ACHN (cell line): Measurements from ENCODE around the gene AHCYL2.
"Not testable (repeated sequence)": the region's sequence is repeated elsewhere in the genome, so short reads cannot be mapped to it uniquely, and the experiment has no call there.

Experiments
- DNase-seq: peaks from one replicate; pipeline ENCODE4 v3.0.0-alpha.2; 2015
- in situ Hi-C: cut with HindIII; loops from 2 replicates; pipeline ENCODE4 v1.10.0; 2017; ENCODE audit warnings: low sequenced_read_pairs, low pct_ligation_motif_present, low pct_unique_long_range_greater_than_20kb

AHCYL2 gene

DNA sequence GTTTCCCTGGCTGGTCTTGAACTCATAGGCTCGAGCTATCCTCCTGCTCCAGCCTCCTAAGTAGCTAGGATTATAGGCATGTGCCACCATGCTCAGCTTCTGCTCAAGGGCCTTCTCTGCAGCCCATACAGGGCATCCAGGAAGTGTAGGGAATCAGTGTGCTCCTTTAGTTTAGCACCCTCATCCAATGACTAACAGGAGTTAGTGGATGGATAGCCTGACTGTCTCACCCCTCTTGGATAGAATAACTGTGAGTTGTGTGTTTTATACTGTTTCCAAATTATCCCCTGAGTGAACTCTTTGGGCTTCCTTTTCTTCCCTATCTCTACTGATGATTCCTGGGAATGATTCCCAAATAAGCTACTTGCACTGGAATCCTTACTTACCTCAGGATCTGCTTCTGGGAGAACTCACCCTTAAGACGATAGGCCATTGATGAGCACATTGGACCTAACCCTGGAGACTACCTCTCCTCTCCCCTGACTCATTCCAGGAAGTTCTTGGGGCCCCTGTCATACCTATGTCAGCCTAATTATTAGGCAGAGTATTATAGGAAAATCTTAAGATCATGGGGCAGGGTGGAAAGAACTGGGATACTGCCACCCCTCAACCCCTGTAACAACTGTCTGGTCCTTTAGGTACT is 227.9 kb downstream of the AHCYL2 start:
- in situ Hi-C loops, result no loop called here
- DNase-seq, result no peak

DNA sequence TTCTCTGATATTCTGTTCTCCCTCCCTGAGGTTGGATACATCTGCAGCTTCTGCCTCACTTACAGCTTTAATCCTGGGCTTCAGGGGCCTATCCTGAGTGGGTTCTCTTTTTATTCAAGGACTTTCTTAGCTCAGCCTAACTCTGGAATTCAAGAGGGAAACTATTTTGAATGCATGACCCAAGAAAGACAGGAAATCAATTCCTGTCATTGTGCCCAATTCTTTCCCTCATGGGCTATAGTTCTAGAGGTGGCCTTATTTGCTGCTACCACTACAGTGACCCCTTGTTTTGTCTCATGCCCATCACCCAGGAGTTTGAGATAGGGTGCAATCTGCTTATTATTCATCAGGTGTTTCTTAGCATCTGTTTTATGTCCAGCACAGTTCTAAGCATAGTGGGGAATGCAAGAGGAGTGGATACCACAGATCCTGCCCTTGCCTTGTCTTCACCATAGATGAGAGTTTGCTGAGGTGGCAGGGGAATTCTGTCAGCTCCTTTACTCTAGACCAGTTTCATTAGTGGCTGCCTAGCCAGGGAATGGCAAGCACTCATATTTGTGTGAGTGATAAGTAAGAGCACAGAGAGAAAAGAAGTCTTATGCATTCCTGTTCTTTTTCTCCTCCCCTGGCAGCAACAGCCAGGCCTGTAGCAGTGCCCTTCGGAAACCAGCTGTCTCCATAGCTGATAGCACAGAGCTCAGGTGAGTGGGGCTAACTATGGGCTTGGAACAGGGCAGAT is 228.8 kb downstream of the AHCYL2 start:
- no peak for DNase-seq
- in situ Hi-C loops, result no loop called here

DNA sequence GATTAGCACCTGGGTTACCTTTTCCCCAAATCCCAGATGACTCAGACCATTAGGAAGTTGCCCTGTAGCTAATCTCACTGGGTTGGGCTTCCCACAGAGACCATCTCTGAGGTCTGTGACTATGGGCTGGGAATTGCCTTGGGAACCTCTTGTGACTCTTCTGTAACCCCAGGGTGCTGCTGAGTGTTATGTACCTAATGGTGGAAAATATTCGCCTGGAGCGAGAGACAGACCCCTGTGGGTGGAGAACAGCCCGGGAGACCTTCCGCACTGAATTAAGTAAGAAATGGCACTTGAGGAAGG is 229.4 kb downstream of the AHCYL2 start:
- DNase-seq, result no peak
- in situ Hi-C loops, result no loop called here

DNA sequence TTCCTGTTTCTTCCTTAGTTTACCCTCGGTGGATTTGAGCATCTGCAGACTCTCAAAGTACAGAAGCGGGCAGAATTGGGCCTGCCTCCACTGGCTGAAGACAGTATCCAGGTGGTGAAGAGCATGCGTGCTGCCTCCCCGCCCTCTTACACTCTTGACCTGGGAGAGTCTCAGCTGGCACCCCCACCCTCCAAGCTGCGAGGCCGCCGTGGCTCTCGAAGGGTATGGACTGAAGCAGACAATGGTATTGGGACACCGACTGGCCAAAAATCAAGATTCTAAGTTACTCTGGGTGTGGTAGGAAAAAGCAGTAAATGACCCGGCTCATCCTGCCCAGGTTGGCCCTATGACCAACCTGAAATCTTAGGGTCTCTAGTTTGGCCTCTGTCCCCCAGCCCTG is 231.6 kb downstream of the AHCYL2 start:
- in situ Hi-C loops, result no loop called here
- no peak for DNase-seq

DNA sequence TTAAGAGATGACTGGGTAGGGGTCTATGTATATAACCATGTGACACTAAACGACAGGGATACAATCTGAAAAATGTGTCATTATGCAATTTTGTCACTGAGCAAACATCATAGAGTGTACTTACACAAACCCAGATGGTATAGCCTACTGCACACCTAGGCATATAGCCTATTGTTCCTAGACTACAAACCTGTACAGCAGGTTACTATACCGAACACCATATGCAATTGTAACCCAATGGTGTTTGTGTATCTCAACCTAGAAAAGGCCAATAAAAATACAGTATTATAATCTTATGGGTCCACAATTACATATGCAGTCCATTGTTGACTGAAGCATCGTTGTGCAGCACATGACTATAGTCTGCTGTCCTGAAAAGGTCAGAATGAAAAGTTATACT is 232.3 kb downstream of the AHCYL2 start:
- in situ Hi-C loops, result no loop called here

DNA sequence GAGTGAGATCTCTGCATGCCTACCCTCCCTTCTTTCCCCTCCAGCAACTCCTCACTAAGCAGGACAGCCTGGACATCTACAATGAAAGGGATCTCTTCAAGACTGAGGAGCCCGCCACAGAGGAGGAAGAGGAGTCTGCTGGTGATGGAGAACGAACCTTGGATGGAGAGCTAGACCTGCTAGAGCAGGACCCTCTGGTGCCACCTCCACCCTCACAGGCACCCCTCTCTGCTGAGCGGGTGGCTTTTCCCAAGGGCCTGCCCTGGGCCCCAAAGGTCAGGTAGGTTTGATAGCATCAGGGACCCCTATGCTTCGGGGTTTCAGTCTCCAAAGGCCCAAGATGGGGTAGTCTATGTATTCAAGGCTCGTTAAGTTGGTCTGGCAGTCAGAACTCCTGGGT is 233.3 kb downstream of the AHCYL2 start:
- no peak for DNase-seq
- in situ Hi-C loops, result no loop called here

More for the DNA sequence above, 232.3 kb downstream of the AHCYL2 start:
- no peak for DNase-seq

DNA sequence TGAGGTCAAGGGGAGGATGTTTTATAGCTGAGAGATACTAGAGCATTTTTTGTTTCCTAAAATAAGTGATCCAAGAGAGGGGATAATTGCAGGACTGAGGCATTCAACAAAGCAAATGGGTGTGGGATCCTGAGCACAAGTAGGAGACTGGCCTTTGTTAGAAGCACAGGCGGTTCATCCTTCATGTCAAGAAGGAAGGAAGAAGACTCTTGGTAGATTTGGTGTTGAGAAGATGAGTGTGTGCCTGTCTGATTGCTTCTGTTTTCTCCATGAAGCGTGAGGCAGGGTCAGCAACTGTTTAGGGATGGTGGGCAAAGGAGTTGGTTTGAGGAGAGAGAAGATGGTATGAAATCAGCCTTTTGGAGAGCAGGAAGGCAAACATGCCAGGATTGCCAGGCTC is 237.0 kb downstream of the AHCYL2 start:
- DNase-seq, result no peak
- in situ Hi-C loops, result no loop called here

DNA sequence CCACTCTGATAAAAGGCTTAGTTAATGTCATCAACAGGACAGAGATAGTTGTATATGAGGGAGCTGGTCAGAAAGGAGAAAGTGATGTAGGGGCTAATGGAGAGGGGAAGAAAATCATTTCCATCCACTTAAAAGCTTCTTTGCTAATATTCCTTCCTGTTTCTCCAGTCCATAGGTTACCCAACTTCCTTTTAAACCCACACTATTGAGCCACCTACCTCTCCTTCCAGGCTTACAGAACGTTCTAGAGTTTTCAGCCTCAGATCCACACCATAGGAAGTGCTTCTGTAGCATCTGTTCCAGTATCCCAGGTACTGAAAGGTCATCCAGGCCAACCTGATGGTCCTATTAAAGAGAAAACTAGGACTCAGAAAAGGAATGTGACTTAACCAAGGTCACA is 237.6 kb downstream of the AHCYL2 start:
- DNase-seq, result no peak
- in situ Hi-C loops, result no loop called here

DNA sequence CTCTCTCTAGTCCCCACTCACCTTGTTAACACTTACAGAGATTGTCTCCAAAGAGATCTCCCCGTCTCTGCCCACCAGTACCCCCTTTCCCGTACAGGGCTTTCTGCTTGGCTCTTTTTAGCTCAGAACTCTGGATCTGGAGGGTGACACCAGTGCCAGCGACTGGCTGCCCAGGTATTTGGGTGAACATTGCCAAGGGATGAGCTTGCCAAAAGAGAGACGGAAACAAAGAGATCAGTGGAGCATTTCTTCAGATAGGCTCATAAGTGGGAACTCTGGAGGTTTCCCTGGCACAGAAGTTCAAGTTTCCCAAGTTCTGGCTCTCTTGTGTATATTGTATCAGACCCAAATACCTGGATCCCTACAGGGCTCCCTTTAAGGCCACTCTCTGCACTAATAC is 239.4 kb downstream of the AHCYL2 start:
- in situ Hi-C loops, result no loop called here
- DNase-seq, result no peak

DNA sequence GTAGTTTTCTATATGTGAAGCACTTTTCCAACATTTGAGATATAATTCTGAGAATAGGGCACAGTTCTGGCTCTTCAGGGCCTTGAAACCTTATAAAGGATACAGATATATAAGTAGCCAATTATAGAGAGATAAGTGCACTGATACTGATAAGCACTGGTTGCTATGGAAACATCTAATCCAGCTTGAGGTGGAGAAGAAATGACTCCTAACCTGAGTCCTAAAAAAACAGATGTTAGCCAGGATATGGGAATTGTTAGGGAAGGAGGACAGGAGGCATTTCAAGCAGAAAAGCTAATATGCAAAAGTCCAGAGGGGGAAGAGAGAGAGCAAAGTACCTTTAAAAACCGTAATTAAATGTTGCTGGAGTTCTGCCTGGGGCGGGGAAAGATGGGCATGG is 240.2 kb downstream of the AHCYL2 start:
- in situ Hi-C loops, result no loop called here
- DNase-seq, result no peak

DNA sequence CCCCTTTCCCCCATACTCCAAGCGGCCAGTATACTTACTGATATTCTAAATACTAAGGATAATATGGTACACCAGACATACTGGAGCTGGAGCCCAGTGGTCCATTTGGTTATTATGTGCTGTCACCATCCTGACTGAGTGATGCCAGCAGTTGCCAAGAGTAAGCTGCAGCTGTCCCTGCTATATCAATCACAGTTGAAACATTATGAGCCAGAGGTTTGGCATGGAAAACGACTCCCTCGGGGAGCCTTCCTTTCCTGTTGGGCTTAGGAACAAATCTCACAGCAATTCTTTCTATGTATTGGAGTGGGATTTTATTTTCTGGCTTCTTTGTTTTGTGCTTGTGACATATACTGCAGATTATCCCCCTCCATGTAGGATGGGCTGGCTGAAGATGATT is 242.0 kb downstream of the AHCYL2 start:
- in situ Hi-C loops, result no loop called here
- DNase-seq, result no peak

DNA sequence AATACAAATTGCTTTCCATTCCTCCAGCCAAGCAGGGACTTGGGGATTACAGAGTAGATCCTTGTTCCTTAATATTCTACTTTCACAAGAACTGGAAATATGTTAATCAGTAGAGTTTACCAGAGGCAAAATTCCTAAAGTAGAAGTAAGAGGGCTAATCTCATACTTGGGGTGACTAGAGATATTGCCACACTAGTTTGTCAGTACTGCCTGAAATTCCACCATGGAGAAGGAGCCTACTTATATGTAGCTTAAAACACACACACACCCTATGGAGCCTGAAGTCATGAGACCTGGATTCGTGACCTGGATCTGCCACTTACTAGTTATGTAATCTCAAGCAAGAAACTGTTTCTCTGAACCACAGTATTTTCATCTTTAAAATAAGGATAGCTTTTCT is 243.3 kb downstream of the AHCYL2 start:
- in situ Hi-C loops, result no loop called here
- no peak for DNase-seq

DNA sequence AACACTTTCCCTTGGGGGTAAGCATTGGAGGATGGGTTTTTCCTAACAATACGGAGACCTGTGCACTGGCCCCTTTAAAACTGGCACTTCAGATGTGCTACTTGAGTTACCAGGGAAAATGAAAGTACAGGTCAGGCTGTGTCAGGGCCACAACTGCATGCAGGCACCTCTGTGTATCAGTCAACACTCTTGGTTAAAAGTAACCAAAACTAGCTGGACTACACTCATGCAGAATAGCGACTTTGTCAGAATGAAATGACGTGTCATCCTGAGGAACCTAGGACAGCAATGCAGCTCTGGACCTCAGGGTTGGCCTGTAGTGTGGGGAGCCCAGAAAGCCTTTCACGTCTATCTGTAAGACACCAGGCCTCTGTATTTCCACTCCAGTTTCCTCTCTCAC is 243.7 kb downstream of the AHCYL2 start:
- no peak for DNase-seq
- in situ Hi-C loops, result no loop called here

DNA sequence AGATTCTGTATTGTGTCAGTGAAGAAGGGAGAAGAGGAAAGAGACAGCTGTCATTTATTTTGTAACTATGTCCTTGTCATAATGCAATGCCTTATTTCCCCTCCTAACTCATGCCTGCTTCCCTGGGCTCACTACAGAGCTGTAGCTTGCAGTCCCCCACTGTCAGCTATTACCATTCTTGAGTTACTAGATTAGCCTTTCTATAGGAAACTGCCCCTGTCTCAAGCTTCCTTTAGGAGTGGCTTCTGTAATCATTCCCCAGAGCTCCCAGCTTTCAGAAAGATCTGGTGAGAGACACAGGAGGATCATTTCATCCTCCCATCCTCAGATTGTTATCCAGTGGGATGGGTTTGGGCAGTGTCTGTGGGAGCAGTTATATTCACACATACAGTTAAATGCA is 245.1 kb downstream of the AHCYL2 start:
- in situ Hi-C loops, result no loop called here
- no peak for DNase-seq

DNA sequence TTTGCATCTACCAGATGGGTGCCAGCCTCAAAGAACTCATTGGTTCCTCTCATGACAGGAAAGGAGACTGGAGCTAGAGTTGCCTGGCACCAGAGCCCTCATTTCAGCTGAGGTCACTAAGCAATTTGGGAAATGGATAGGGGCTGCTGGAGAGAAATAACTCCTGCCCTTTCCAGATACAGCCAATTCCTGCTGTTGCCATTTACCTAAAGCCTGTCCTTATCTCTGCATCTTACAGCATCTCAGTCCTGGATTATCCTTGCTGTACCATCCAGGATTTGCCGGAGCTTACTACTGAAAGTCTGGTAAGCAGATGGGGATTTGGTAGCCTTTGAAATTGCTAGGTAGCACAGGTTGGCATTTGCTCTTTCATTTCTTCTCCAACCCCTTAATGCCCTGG is 245.6 kb downstream of the AHCYL2 start:
- in situ Hi-C loops, result no loop called here

DNA sequence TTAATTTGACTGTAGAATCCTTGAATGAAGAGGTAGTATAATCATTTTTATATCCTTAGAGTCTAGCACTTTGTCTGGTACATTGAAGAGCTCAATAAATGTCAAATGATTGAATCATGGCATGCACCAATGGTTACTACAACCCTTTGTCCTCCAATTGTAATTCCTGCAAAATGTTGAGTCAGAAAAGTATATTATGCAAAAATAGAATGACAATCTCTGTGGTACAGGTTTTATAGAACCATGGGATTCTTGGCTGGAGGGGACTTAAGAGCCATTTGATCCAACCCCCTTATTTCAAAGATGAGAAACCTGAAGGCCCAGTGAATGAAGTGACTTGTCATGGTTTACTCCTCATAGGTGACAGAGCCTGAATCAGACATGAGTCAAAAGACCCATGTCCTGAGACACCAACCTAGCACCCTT is 246.6 kb downstream of the AHCYL2 start:
- DNase-seq, result peak; percentile 58
- in situ Hi-C loops, result no loop called here

More for the DNA sequence above, 245.6 kb downstream of the AHCYL2 start:
- no peak for DNase-seq

DNA sequence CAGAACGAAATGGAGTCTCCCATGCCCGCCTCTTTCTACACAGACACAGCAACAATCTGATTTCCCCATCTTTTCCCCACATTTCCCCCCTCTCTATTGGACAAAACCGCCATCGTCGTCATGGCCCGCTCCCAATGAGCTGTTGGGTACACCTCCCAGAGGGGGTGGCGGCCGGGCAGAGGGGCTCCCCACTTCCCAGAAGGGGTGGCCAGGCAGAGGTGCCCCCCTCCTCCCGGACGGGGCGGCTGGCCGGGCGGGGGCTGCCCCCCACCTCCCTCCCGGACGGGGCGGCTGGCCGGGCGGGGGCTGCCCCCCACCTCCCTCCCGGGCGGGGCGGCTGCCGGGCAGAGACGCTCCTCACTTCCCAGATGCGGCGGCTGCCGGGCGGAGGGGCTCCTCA is 251.1 kb downstream of the AHCYL2 start:
- DNase-seq, in situ Hi-C loops: not testable (repeated sequence)

DNA sequence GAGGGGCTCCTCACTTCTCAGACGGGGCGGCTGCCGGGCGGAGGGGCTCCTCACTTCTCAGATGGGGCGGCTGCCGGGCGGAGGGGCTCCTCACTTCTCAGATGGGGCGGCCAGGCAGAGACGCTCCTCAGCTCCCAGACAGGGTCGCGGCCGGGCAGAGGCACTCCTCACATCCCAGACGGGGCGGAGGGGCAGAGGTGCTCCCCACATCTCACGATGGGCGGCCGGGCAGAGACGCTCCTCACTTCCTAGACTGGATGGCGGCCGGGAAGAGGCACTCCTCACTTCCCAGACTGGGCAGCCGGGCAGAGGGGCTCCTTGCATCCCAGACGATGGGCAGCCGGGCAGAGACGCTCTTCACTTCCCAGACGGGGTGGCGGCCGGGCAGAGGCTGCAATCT is 251.6 kb downstream of the AHCYL2 start:
- DNase-seq, in situ Hi-C loops: not testable (repeated sequence)
